GM18498 (cell line): ENCODE measurements around the gene C11orf86.

Experiments used
- ATAC-seq: cut with Tn5 transposase; IDR thresholded peaks from one replicate; pipeline ENCODE4 v1.9.1; 2021; ENCODE audit warnings: mild to moderate bottlenecking, moderate library complexity; ENCODE audit not compliant: unreplicated experiment

C11orf86 gene

GRCh38 chr11:67022961-67023956 is 48.2 kb downstream of the C11orf86 start, which contains the start of gene SYT12:
Gene SYT12 (plus strand): TSS chr11:67023134. CDS start chr11:67030145, 7,011 bp downstream.
- no peak for ATAC-seq

- no peak for ATAC-seq
Measured at GRCh38 chr11:67023957-67024353, 48.9 kb downstream of the C11orf86 start.

GRCh38 chr11:67024410-67024809 is 49.3 kb downstream of the C11orf86 start:
- no peak for ATAC-seq

GRCh38 chr11:67024966-67025365 is 49.9 kb downstream of the C11orf86 start:
- ATAC-seq: no peak

GRCh38 chr11:67025750-67026149 is 50.6 kb downstream of the C11orf86 start:
- no peak for ATAC-seq
